HS-5 (cell line): ENCODE data around the gene NFAM1.

Experiments used
- DNase-seq: peaks from one replicate; pipeline ENCODE4 v3.0.0-alpha.2; 2012; ENCODE audit warnings: low read depth

The NFAM1 gene

GRCh38 chr22:42414565-42415303, 17.5 kb downstream of the NFAM1 start:
- no peak for DNase-seq

GRCh38 chr22:42414021-42414420, 18.2 kb downstream of the NFAM1 start:
- no peak for DNase-seq

- DNase-seq: no peak
Observed at GRCh38 chr22:42412744-42413333, 19.4 kb downstream of the NFAM1 start.

GRCh38 chr22:42410708-42411107, 21.5 kb downstream of the NFAM1 start:
- DNase-seq: no peak

- DNase-seq: no peak
Observed at GRCh38 chr22:42408810-42409529, 23.2 kb downstream of the NFAM1 start.

GRCh38 chr22:42408276-42408675, 23.9 kb downstream of the NFAM1 start:
- no peak for DNase-seq

- no peak for DNase-seq
Observed at GRCh38 chr22:42404266-42404665, 27.9 kb downstream of the NFAM1 start.

GRCh38 chr22:42401535-42402334, 30.5 kb downstream of the NFAM1 start:
- no peak for DNase-seq

GRCh38 chr22:42400811-42401534, 31.2 kb downstream of the NFAM1 start:
- no peak for DNase-seq

- DNase-seq: no peak
Observed at GRCh38 chr22:42399315-42400271, 32.6 kb downstream of the NFAM1 start.

- no peak for DNase-seq
Observed at GRCh38 chr22:42397332-42398249, 34.6 kb downstream of the NFAM1 start.

GRCh38 chr22:42396621-42397331, 35.4 kb downstream of the NFAM1 start:
- DNase-seq: no peak

- no peak for DNase-seq
Observed at GRCh38 chr22:42389143-42389542, 43.1 kb downstream of the NFAM1 start.

GRCh38 chr22:42388130-42388797, 43.9 kb downstream of the NFAM1 start:
- no peak for DNase-seq

GRCh38 chr22:42387631-42388030, 44.6 kb downstream of the NFAM1 start:
- no peak for DNase-seq

- no peak for DNase-seq
Observed at GRCh38 chr22:42385696-42386095, 46.5 kb downstream of the NFAM1 start.

GRCh38 chr22:42384506-42384905, 47.7 kb downstream of the NFAM1 start:
- DNase-seq: no peak

- DNase-seq: no peak
Observed at GRCh38 chr22:42383851-42384417, 48.3 kb downstream of the NFAM1 start.
